GM19463 (cell line): Measurements from ENCODE around the gene MYO3B.

Experiments used
- ATAC-seq: cut with Tn5 transposase; IDR thresholded peaks from one replicate; pipeline ENCODE4 v1.9.1; 2021; ENCODE audit warnings: mild to moderate bottlenecking, moderate library complexity; ENCODE audit not compliant: unreplicated experiment

Gene MYO3B

DNA sequence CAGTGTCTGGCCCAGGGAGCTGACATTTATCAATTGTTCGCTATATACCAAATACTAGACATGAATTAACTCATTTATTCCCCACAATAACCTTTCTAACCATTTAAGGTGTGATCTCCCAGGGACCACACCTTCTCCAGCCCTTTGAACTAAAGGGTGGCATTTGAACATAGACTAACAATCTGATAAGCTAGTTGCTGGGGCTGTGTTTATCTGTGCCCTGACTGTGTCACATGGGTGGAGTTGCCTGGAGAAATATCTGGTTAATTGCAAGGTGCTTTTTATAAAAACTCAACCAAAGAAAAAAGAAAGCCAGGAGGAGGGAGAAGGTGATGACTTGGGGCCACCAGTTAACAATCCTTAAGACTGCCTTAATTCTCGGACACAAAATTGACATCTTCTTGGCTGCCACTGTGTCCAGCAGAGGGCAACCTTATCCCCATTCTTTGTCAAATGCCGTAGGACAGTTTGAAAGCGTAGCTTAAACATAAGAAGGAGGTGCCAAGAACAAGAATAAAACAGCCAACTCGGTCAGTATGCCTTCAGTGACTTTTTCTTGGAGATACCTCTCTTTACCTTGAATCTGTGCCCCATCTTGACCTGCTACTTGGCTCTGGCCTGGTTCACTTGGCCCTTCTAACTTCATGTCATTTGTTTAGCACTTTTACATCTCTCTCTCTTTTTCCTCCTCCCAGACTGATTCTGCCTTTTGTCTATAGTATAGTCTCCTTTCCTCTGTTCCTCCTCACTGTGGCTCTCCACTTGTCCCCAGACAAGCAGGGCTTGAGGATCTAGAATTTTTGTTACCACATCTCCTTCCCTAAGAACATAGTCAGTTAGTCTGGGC lies 183.4 kb downstream of the MYO3B start:
- no peak for ATAC-seq

DNA sequence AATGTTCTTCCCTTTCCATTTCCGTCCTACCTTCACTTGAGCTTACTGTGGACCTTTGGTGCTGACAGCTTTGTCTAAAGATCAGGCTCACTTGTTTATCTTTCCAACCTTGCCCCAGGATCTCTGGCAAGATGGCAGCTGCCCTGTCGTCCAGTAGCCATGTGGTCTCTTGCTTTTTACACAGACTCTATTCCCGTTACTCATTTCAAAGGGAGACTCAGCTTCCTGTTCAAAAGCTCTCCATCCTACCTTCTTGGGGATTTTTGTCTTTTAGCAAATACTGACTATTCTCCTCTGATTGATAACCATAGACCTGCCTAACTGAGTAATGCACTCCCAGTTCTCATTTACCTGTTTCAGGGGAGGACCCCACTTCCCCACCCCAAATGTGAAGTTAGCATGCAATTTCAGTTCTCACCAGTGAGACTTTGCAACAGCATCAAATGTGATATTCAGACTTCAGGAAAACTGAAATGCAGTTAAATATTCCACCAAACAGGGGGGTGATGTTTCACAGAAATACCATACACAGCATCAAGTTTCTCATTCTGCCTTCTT lies 184.4 kb downstream of the MYO3B start:
- ATAC-seq = no peak

DNA sequence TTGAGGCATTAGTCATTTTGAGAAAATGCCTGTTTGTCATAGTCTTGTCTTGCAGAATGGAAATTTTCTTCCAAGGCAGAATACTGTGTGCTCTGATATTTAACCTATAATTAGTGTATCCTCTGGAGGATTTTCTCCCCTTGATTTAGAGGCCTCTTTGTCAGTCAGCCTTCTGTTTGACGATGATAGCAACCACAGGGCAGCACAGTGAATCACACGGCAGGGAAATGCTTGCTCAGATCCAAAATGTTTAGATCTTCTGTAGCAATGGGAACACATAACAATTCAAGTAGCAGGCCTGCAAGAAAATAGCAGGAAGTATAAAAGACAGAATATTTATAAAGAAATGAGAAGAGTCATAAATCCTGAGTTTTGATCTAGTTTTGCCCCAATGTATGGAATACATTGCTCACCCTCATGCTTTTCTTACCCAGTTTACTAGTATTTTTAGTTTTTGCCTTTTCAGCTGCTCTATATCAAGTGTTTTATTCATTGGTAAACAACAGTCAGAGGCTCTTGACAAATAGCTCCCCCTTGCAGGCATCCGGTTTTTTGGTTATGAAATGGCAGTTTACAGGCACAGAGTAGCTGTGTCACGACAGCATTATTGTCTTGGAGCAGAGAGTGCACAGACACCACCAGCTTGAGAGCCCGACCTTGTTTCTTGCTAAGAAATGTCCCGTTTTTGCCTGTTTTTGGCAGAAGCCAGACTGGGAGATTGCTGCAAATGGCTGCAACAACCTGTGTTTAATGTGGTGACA lies 185.1 kb downstream of the MYO3B start:
- no peak for ATAC-seq

DNA sequence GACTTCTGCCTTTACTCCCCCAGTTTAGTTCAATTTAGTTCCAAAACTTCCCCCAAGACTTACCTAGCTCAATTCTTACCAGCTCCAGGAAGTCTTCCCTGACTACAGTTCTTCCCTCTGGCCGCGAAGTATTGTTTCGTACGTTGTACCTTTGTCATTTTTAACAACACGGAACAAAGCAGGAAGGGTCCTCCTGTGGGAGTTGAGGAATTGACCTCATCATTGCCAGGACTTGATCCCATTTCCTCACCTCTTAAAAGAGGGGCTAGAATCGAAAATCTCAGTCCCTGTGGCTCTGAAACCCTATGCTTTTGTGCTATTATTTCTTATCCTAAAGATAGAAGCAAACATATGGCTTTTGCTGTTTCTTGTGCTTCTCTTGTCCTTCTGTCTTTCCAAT lies 187.1 kb downstream of the MYO3B start:
- no peak for ATAC-seq

DNA sequence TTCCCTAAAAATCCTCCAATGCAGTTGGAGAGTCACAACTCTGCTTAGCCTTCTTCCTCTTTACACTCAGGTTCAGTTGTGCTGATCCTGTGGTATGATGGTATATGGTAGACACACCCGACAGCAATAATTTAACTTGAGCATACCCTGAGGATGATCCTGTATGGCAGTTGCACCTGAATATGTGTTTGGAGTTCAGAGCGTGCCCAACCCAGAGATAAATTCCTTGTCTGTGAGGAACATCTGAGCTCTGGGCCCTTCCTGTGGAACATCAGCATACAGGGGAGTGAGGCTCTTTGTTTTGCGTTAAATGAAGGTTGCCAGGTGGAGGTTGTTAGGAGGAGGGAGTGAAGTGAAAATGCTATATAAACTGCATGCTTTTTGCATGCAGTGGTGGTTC lies 187.7 kb downstream of the MYO3B start:
- no peak for ATAC-seq

DNA sequence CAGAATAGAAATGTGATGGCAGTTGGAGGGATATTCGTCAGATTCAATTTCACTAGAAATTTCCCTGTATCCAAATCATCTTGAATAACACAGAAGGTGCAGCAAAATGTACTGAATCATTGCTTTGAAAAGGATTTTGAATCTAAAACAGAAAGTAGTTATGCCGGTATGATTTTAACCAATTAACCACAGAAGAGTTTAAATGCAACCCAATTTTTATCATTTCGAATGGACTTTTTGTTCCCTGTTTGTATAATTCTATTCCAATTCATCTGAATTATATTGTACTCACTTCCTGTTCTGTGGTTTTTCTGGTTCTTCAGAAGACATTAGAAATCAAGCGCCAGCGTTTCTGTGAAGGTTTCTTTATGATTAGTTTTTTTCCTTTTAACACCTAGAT lies 190.4 kb downstream of the MYO3B start:
- ATAC-seq = no peak

DNA sequence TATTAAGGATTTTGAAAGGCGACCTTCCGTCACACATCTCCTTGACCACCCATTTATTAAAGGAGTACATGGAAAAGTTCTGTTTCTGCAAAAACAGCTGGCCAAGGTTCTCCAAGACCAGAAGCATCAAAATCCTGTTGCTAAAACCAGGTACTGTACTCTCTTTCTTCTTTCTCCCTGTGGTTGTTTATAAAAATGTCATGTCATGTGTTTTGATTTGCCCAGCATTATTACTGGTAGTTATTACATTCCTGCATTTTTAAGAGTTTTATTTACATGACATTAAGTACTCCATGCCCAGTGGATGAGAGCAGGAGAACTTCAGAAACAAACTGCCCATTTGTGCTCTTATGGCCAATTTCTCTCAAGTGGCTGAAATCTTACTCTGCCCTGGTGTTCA lies 191.3 kb downstream of the MYO3B start:
- ATAC-seq = no peak

DNA sequence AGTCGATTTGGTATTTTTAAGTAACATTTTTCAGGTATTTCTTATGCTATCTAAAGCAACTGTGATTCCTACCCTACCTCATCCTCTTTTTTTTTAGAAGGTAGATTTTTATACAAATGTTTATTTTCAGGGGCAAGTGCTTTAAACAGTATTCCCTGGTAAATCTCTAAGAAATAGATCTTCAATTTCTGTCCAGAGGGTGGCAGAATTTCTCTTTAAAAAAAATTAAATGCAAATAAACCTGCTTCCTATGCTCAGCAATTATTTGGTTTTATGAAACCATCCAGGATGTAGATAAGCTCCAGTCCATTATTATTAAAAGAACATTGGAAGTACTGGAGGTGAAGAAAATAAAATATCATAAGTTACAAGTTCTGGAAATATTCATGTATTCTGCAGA lies 191.9 kb downstream of the MYO3B start:
- no peak for ATAC-seq

DNA sequence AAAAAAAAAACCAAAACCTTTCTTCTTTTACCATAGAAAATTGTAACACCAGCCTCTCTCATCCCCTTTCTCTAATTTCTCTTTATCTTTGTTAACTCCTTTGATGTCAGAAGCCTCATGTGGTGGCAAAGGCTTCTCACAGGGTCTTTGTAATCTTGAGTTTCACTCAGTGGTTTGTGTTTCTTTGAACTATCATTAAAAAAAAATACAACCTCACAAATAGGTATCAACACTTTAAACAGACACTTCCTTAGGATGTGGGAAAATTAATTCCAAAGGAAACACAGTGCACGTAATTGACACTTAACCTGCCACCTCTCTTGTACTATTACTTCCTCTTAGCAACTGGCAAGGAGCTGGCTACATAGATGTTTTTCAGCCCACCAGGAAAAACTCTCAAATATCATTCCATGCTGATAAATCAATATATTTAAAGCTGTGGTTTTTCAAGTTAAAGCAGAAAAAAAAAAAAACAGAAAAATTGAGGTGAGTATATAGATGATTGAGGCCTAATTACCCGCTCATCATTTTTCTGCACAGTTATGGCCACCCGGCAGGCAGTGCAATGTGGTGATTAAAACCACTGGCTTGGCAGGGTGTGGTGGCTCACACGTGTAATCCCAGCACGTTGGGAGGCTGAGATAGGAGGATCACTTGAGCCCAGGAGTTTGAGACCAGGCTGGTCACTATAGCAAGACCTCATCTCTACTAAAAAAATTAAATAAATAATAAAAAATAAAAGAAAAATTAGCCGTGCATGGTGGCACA lies 193.5 kb downstream of the MYO3B start:
- ATAC-seq = no peak

DNA sequence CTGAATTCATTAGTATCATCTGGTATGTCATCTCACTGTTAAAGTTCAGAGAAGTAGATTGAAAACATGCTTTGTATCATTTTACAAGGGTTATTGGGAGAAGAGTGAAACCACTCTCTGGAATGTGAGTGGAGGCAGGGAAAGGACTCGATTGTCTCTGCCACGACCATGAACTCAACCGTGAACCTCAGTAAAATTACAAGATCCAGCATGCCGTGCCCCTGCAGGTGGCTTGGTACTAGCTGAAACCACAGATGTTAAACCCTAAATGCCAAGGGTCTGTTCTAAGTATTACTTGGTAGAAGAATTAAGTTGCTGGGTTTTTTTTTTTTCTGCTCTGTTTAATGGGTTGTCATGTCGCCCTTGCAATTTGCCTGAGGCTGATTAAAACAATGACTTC lies 197.2 kb downstream of the MYO3B start:
- no peak for ATAC-seq

DNA sequence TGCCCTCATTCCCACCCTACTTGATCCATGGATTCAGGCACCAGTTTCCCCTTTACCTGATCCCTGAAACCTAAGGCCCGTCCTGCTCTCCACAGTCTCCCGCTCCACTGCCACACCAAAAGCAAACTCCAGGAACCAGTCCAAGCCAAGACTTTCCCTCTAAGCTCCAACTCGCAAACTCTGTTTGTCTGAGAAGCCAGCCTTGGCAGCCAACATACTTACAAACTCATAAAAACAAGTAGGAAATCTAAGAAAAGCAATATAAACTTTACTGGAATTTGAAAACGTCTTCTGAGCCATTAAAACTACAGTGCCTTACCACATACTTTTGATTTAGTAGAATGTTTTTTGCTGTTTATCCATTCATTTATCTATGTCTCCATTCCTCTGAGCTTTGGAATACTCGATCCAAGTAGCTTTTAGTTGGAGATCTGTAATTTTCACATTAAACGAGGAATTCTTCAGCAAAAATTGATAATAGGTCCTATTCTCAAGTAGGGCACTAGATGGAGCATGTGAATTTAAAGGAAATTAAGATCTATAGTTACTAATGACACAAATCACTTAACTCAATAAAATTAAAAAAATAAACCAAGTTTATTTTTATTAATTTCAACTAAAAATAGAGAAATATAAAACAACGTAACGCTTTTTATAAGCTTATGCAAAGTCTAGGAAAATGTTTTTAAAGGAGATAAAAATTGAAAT lies 199.7 kb downstream of the MYO3B start:
- no peak for ATAC-seq

DNA sequence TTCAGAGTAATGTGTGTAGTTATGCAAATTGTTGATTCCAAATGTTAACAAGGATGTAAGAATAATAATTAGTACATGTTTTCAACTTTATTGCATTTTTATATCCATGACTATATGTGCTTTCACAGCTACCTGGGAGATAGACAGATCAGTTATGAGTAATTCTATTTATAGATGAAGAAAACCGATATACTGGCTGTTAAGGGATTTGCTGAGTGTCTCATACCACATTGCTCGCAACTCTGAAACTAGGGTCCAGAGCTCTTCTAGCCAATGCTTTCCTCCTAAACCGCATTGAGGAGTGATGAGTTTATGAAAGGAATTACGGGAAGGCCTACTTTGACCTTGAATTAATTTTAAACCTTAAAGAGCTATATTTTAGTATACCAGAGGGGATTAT lies 202.3 kb downstream of the MYO3B start:
- ATAC-seq = no peak

DNA sequence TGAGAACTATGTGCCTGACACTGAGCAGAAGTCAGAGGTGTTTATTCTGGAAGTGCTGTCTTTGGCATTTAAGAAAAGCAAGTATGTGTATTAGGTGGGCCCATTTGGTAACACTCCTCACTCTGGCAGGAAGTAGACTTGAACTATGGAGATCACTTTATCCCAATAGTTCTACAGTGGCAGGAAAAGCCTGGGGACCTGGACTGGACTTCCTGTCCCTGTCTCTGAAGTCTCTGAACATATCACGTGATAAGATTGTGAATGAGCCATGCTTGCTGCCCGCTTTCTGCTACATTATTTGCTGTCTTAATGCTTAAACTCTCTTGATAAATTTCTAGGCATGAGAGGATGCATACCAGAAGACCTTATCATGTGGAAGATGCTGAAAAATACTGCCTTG lies 203.7 kb downstream of the MYO3B start:
- ATAC-seq = no peak

DNA sequence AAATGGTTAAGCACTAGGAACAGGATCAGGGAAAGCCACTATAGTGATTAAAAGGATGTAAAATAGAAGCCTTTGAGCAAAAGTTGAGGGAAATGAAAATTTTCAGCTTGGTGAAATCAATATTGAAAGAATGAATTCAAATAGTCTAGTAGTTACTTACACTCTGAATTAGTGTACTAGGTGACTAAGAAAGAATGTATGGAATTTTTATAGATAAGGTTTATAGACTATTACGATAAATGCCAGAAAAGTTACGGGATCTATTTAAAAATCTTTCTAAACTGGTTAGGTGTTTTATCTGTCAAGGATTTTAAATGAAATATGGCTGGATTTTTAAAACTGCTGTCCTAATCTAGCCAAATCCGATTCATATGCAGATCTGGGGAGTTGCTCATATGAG lies 208.6 kb downstream of the MYO3B start:
- no peak for ATAC-seq

DNA sequence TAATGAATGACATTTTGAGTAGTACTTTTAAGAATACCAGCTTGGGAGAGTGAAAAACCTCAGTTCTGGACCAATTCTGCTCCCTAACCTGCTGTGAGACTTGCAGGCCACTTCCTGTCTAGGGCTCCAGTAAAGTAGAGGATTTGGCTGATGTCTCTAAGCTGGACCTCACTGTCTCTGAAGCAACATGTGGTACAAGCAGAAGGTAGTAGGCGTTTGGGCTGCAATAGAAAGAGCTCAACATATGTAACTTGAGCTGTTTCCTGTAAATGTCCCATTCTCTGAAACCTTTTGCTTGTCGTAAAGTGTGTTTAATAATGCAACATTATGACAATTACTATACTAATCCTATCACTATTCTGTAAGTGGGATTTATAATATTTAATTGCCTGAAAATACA lies 213.1 kb downstream of the MYO3B start:
- no peak for ATAC-seq

DNA sequence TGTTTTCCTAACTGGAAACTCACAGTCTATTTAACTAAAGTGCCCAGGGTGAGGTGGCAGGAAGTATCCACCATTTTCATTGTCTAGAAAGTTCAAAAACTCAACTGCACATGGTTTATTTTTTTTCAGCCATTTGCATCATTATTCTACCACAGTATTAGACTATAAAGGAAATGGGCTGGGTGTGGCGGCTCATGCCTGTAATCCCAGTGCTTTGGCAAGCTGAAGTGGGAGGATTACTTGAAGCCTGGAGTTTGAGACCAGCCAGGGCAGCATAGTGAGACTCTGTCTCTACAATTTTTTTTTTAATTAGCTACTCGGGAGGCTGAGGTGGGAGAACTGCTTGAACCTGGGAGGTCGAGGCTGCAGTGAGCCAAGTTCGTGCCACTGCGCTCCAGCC lies 213.8 kb downstream of the MYO3B start:
- no peak for ATAC-seq

DNA sequence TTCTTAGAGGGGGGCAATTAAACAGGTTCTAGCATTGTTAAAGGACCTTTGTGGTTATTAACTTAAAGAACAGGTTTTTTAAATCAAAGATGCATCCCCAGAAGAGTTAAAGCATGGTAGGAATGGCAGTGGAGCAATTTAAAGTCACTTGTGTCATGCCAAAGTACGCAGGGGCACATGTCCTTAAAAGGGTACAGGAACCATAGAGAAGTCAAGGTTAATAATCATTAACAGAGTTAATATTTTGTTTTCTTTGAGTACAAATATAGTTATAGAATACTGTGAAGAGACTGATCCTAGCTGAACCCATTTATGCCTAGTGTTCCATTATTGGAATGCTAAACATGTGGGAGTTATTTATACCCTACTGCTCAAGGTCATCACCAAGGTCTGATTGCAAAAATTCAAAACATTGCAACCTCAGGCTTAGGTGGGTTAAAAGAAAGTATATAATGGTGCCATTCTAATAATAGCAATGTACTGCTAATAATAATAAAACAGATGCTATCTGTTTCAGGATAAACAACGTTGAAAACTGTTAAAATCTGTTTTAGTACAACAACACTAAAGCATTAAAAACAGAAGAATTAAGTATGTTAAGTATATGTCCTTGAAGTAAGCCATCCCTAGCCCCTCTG lies 216.0 kb downstream of the MYO3B start:
- no peak for ATAC-seq

DNA sequence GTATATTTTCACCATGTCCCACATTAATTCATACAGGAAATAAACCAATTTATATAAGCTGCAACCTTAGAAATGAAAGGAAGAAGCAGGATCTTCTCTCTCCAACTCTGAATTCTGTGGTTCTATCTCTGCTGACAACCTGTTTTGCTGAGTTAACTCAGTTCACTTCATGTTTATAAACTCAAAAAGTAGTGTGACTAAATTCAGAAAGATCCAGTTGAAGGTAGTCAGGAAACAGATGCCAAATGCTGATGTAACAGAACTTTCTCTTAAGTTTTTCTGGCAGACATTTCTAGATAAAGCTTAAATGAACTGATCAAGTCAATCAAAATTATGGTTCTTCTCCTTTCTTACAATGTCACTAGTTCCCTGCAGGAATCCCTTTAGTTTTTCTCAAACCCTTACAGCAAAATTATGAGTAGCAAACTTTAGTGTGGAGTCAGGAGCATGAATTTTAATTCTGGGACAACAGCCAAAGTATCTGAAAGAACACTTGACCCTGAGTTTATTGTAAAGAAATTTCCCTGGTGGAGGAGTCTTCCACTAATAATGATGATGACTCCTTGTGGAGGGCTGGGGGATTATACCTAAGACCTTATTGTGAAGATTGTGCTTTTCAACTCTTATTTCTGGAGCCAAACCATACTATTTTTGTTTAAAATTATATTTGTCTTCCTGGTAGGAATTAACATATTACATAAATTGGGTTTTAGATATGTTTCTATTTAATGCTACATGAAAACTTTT lies 216.9 kb downstream of the MYO3B start:
- no peak for ATAC-seq

DNA sequence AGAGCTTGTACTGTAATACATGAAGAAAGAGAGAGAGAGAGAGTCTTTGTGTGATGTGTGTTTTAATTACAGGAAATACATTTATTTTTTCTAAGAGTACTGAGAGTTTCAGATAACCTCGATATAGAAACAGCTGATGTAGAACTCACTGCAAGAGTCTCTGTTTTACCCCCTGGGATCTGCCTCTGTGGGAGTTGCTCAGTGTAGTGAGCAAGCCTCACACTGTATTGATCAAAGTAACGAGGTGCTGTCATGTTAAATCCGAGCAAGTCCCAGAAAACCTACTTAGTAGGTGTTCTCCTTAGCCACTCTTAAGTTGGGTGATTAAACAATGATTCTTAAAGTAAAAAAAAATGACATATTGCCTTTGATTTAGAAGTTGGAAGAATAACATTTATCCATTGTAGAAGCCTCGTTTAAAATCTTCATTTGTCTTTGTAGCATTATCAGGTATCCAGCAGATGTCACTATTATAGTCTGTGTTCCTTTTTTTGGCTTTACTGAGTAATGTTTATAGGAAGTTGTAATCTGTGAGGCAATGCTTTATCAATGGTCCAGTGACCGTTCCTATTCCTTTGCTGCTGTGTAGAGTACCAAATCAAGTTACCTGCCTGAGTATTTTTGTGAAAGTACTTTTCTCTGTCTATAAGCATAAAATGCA lies 219.0 kb downstream of the MYO3B start:
- ATAC-seq = no peak
